Measurements from ENCODE around the gene SEPTIN3.

DNA sequence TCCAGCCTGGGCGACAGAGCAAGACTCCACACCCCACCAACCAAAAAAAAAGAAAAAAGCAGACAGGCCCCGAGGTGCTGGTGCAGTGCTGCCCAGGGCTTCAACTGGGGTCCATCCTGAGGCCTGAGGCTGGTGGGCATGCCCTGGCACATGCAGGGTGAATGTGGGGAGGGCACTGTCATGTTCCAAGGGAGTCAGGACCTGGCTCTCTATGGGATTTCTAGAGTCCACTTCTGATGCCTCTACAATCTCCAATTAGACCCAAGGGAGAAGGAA, 32.4 kb upstream of the SEPTIN3 start:
- TF ChIP-seq, protein P1, sequence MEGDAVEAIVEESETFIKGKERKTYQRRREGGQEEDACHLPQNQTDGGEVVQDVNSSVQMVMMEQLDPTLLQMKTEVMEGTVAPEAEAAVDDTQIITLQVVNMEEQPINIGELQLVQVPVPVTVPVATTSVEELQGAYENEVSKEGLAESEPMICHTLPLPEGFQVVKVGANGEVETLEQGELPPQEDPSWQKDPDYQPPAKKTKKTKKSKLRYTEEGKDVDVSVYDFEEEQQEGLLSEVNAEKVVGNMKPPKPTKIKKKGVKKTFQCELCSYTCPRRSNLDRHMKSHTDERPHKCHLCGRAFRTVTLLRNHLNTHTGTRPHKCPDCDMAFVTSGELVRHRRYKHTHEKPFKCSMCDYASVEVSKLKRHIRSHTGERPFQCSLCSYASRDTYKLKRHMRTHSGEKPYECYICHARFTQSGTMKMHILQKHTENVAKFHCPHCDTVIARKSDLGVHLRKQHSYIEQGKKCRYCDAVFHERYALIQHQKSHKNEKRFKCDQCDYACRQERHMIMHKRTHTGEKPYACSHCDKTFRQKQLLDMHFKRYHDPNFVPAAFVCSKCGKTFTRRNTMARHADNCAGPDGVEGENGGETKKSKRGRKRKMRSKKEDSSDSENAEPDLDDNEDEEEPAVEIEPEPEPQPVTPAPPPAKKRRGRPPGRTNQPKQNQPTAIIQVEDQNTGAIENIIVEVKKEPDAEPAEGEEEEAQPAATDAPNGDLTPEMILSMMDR (IDR thresholded peaks at IDR 0.05): no peak
- TF ChIP-seq EZH2 (IDR thresholded peaks at IDR 0.05): no peak

Data from neural progenitor cell (in vitro differentiated cells).